Activated T-helper 17 cell treated with anti-CD3 and anti-CD28 coated beads, Interleukin-2, amount 50 U/mL, for 72 hours (primary cell): Measurements from ENCODE around the gene FAM43A. TPM values are rescaled to one million over a fixed set of nuclear protein-coding genes. Genes with fewer than 3 reads are reported as not detected.
A peak's percentile ranks its signal among the peaks of the same experiment; 100 is the strongest.

ENCODE experiments used
- ATAC-seq: fragments of 150-1000 bp; cut with Tn5 transposase; replicated peaks from 2 replicates; pipeline ENCODE4 v1.10.0; 2021; ENCODE audit warnings: mild to moderate bottlenecking, moderate library complexity
- H3K27ac Mint-ChIP-seq: one replicate; pipeline ENCODE4 v1.8.0; 2022; ENCODE audit warnings: mixed read lengths
- H3K27me3 Mint-ChIP-seq: one replicate; pipeline ENCODE4 v1.8.0; 2022; ENCODE audit warnings: mixed read lengths
- H3K36me3 Mint-ChIP-seq: one replicate; pipeline ENCODE4 v1.8.0; 2022; ENCODE audit warnings: low read depth, mild to moderate bottlenecking, mixed read lengths
- H3K4me1 Mint-ChIP-seq: one replicate; pipeline ENCODE4 v1.8.0; 2022; ENCODE audit warnings: mixed read lengths
- H3K4me3 Mint-ChIP-seq: one replicate; pipeline ENCODE4 v1.8.0; 2022; ENCODE audit warnings: mild to moderate bottlenecking, mixed read lengths
- H3K9me3 Mint-ChIP-seq: one replicate; pipeline ENCODE4 v1.8.0; 2022; ENCODE audit warnings: mixed read lengths
- total RNA-seq, 2 donors: library from RNA; stranded (reverse); gene quantifications; one replicate each; pipeline ENCODE4 v1.2.3, GENCODE V29; 2022

FAM43A gene
- 10 to 100 TPM in 1 of 2 donors, 1 to 10 TPM in 1; 7.1 to 32.6 TPM for total RNA-seq

- H3K9me3 Mint-ChIP-seq = no peaks in the 10 kb centered on the region
- H3K27ac Mint-ChIP-seq = peak within 1 kb of the TSS; percentile 82
- H3K27me3 Mint-ChIP-seq = peaks cover 8% of the 10 kb centered on the region
Measured at GRCh38 chr3:194685718-194686413, at the start of gene FAM43A. Gene FAM43A, plus strand, starts transcription at chr3:194685883. Its CDS starts 944 bp downstream, at chr3:194686827.

GRCh38 chr3:194637066-194637465, 48.6 kb upstream of the FAM43A start:
- H3K36me3 Mint-ChIP-seq = peaks cover 31% of the 10 kb centered on the region

More at GRCh38 chr3:194685718-194686413, at the start of gene FAM43A:
- peak; percentile 69 for ATAC-seq
- Mint-ChIP-seq H3K36me3 (peaks cover 42% of the 10 kb centered on the region), H3K4me1 (peaks cover 48% of the 10 kb centered on the region), H3K4me3 (peak within 1 kb of the TSS; percentile 94)

GRCh38 chr3:194637541-194638400, 47.9 kb upstream of the FAM43A start:
- Mint-ChIP-seq H3K36me3 (peaks cover 38% of the 10 kb centered on the region), H3K27ac (peak overlapping the region; percentile 56), H3K9me3 (no peaks in the 10 kb centered on the region), H3K4me3 (no peak overlapping the region), H3K27me3 (no peaks in the 10 kb centered on the region), H3K4me1 (peaks cover 4% of the 10 kb centered on the region)
- ATAC-seq = no peak

More at GRCh38 chr3:194637066-194637465, 48.6 kb upstream of the FAM43A start:
- no peaks in the 10 kb centered on the region for H3K27me3 Mint-ChIP-seq
- peak overlapping the region; percentile 56 for H3K27ac Mint-ChIP-seq
- no peak overlapping the region for H3K4me3 Mint-ChIP-seq
- no peaks in the 10 kb centered on the region for H3K9me3 Mint-ChIP-seq
- ATAC-seq = no peak
- H3K4me1 Mint-ChIP-seq = peaks cover 2% of the 10 kb centered on the region

- no peak overlapping the region for H3K4me3 Mint-ChIP-seq
- H3K27ac Mint-ChIP-seq = peak overlapping the region; percentile 7
- peaks cover 52% of the 10 kb centered on the region for H3K36me3 Mint-ChIP-seq
- H3K4me1 Mint-ChIP-seq = peaks cover 4% of the 10 kb centered on the region
- H3K27me3 Mint-ChIP-seq = no peaks in the 10 kb centered on the region
- ATAC-seq = no peak
- H3K9me3 Mint-ChIP-seq = no peaks in the 10 kb centered on the region
Measured at GRCh38 chr3:194638991-194639605, 46.6 kb upstream of the FAM43A start.

GRCh38 chr3:194640829-194641228, 44.9 kb upstream of the FAM43A start:
- Mint-ChIP-seq H3K4me3 (no peak overlapping the region), H3K36me3 (peaks cover 69% of the 10 kb centered on the region)
- ATAC-seq = no peak

GRCh38 chr3:194642769-194643168, 42.9 kb upstream of the FAM43A start:
- Mint-ChIP-seq H3K4me1 (peaks cover 4% of the 10 kb centered on the region), H3K9me3 (no peaks in the 10 kb centered on the region), H3K4me3 (no peak overlapping the region), H3K27ac (no peak overlapping the region), H3K27me3 (no peaks in the 10 kb centered on the region), H3K36me3 (peaks cover 87% of the 10 kb centered on the region)
- ATAC-seq = no peak

More at GRCh38 chr3:194640829-194641228, 44.9 kb upstream of the FAM43A start:
- Mint-ChIP-seq H3K27me3 (no peaks in the 10 kb centered on the region), H3K9me3 (no peaks in the 10 kb centered on the region), H3K4me1 (peaks cover 4% of the 10 kb centered on the region), H3K27ac (no peak overlapping the region)

GRCh38 chr3:194647747-194648146, 37.9 kb upstream of the FAM43A start:
- Mint-ChIP-seq H3K36me3 (peaks cover 98% of the 10 kb centered on the region), H3K9me3 (no peaks in the 10 kb centered on the region), H3K27me3 (no peaks in the 10 kb centered on the region), H3K4me1 (no peaks in the 10 kb centered on the region), H3K4me3 (no peak overlapping the region), H3K27ac (peak overlapping the region; percentile 58)
- ATAC-seq = no peak

- Mint-ChIP-seq H3K27ac (peak overlapping the region; percentile 96), H3K36me3 (peaks cover 100% of the 10 kb centered on the region), H3K4me1 (peaks cover 22% of the 10 kb centered on the region), H3K4me3 (peak overlapping the region; percentile 80), H3K9me3 (no peaks in the 10 kb centered on the region), H3K27me3 (no peaks in the 10 kb centered on the region)
- peak; percentile 96 for ATAC-seq
Measured at GRCh38 chr3:194654443-194654842, 31.2 kb upstream of the FAM43A start.

- Mint-ChIP-seq H3K4me3 (no peak overlapping the region), H3K9me3 (no peaks in the 10 kb centered on the region), H3K36me3 (peaks cover 98% of the 10 kb centered on the region), H3K27me3 (no peaks in the 10 kb centered on the region), H3K4me1 (peaks cover 22% of the 10 kb centered on the region), H3K27ac (no peak overlapping the region)
- no peak for ATAC-seq
Measured at GRCh38 chr3:194657439-194657838, 28.2 kb upstream of the FAM43A start.

GRCh38 chr3:194658477-194659242, 27.0 kb upstream of the FAM43A start:
- no peak overlapping the region for H3K27ac Mint-ChIP-seq

GRCh38 chr3:194659778-194660177, 25.9 kb upstream of the FAM43A start:
- H3K27me3 Mint-ChIP-seq = no peaks in the 10 kb centered on the region
- ATAC-seq = no peak
- peak overlapping the region; percentile 49 for H3K27ac Mint-ChIP-seq
- no peak overlapping the region for H3K4me3 Mint-ChIP-seq
- peaks cover 96% of the 10 kb centered on the region for H3K36me3 Mint-ChIP-seq
- peaks cover 6% of the 10 kb centered on the region for H3K4me1 Mint-ChIP-seq
- no peaks in the 10 kb centered on the region for H3K9me3 Mint-ChIP-seq

More at GRCh38 chr3:194658477-194659242, 27.0 kb upstream of the FAM43A start:
- H3K36me3 Mint-ChIP-seq = peaks cover 96% of the 10 kb centered on the region
- H3K4me1 Mint-ChIP-seq = peaks cover 18% of the 10 kb centered on the region
- no peaks in the 10 kb centered on the region for H3K27me3 Mint-ChIP-seq
- ATAC-seq = no peak
- H3K4me3 Mint-ChIP-seq = no peak overlapping the region
- H3K9me3 Mint-ChIP-seq = no peaks in the 10 kb centered on the region

GRCh38 chr3:194661374-194661773, 24.3 kb upstream of the FAM43A start:
- H3K4me3 Mint-ChIP-seq = no peak overlapping the region
- no peak overlapping the region for H3K27ac Mint-ChIP-seq
- H3K9me3 Mint-ChIP-seq = no peaks in the 10 kb centered on the region
- H3K36me3 Mint-ChIP-seq = peaks cover 96% of the 10 kb centered on the region
- H3K4me1 Mint-ChIP-seq = peaks cover 4% of the 10 kb centered on the region
- no peaks in the 10 kb centered on the region for H3K27me3 Mint-ChIP-seq
- no peak for ATAC-seq

GRCh38 chr3:194661946-194662345, 23.7 kb upstream of the FAM43A start:
- H3K4me1 Mint-ChIP-seq = peaks cover 4% of the 10 kb centered on the region
- peaks cover 96% of the 10 kb centered on the region for H3K36me3 Mint-ChIP-seq
- H3K27me3 Mint-ChIP-seq = no peaks in the 10 kb centered on the region
- ATAC-seq = no peak
- no peak overlapping the region for H3K4me3 Mint-ChIP-seq
- no peak overlapping the region for H3K27ac Mint-ChIP-seq
- H3K9me3 Mint-ChIP-seq = no peaks in the 10 kb centered on the region

- no peak overlapping the region for H3K4me3 Mint-ChIP-seq
- no peaks in the 10 kb centered on the region for H3K27me3 Mint-ChIP-seq
- no peak overlapping the region for H3K27ac Mint-ChIP-seq
- H3K9me3 Mint-ChIP-seq = no peaks in the 10 kb centered on the region
- H3K36me3 Mint-ChIP-seq = peaks cover 96% of the 10 kb centered on the region
- peaks cover 9% of the 10 kb centered on the region for H3K4me1 Mint-ChIP-seq
- ATAC-seq = no peak
Measured at GRCh38 chr3:194664857-194665256, 20.8 kb upstream of the FAM43A start.
